NCI-H1105 treated with DMSO at 0.1 percent for 48 hours (cell line): ENCODE data around the gene TENM3.
"Not testable (repeated sequence)": the region's sequence is repeated elsewhere in the genome, so short reads cannot be mapped to it uniquely, and the experiment has no call there.

Experiments
- DNase-seq: peaks from one replicate; lab custom pipeline; 2025; lab: John Stamatoyannopoulos, UW

Gene TENM3

DNA sequence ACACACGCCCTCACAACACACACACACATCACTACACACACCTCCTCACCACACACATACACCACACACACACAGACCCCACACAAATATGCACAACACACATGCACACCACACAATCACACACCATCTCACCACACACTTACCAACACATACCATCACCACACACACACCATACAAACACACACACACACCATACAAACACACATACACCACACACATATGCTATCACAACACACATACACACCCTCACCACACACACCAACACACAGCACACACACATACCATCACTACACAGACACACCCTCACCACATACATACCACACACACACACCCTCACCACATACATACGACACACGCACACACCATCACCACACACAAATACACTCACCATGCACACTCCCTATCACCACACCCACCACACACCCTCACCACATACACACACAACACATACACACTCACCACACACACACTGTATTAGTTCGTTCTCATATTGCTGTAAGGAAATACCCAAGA is 567.0 kb downstream of the TENM3 start:
- DNase-seq = no peak

GRCh38 chr4:182812916-182813315 is 569.7 kb downstream of the TENM3 start:
- no peak for DNase-seq

DNA sequence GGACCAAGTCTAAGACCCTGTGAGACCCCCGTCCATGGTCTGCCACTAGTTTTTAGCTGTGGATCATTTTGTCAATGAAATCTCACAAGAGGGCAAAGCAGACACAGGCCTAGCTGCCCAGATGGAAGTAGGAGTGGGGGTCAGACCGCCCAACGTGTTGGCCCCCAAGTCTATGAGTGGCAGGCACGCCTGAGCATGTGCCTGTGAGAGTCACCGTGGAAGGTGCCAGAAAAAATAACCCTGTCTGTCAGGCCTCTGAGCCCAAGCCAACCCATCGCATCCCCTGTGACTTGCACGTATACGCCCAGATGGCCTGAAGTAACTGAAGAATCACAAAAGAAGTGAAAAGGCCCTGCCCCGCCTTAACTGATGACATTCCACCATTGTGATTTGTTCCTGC is 570.9 kb downstream of the TENM3 start:
- not testable (repeated sequence) for DNase-seq

GRCh38 chr4:182818926-182819730 is 575.9 kb downstream of the TENM3 start:
- DNase-seq = no peak

DNA sequence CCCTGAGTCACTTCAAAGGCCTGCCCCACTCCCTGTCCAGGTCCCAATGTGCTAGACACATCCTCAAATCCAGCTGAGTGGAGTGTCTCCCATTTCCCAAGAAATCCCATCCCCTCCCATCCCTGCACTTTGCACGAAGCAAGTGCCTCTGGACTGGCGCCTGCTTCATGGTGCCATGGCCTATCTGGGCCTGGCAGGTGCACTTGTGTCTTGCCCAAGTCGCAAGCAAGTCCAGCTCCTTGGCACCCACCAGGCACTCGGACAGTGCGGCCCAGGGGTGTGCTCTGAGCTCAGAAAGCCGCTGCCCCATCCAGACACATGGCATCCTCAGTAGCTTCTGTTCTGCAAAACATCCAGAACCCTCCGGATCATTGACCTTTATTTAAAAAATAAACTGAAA is 576.5 kb downstream of the TENM3 start:
- DNase-seq = no peak

DNA sequence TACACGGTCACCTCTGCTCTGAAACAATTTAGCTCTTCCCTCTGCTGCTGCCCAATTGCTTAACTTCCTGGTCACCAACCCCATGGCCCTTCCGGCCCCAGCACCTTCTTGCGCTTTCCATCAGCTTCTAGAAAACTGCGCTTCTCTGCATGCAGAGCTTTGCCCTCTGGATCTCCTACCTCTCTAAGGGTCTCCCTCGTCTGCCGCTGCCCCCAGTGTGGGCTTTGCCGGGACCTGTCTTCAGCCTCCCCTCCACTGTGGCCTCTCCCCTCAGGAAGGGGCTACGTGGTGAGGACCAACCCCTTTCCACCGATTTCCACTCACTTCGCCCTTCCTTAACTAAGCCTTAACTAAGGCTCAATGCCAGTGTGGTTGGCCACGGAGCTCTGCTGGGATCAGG is 579.4 kb downstream of the TENM3 start:
- DNase-seq = no peak

DNA sequence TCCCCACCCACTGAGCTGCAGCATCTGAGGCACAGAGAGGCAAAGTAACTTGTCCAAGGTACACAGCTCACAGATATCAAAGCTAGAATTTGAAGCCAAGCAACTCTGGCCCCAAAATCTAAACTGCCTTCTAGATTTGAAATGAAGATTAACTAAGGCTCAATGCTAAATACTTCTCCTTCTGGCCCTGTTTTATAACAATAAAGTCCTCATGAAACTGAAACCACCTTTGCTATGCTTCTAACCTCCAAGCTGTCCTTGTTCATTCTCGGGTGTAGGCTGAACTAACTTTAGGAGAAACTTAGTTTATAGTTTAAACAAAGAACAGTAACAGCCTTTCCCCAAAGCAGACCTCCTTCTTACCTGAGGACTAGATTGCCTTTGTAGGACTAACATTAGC is 580.4 kb downstream of the TENM3 start:
- no peak for DNase-seq

GRCh38 chr4:182825003-182825402 is 581.8 kb downstream of the TENM3 start:
- DNase-seq = no peak

DNA sequence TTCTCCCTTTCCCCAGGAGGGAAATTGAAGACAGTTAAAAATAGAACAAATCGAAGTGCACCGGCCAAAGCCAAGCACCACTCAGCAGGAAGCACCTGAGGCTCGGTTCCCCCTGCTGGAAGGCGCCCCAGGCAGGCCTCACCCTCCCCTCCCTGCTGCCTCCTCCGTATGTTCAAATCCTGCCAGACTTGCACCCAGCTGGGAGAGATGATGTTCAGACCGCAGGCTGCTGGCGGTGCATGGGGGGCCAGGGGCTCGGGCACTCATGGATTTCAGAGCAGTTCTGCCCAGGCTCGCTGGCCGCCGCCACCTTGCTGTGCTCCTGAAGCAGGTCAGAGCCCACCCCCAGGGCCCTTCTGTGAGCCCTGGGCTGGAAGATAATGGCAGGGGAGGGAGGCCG is 582.6 kb downstream of the TENM3 start:
- no peak for DNase-seq

GRCh38 chr4:182826391-182826790 is 583.2 kb downstream of the TENM3 start:
- no peak for DNase-seq

DNA sequence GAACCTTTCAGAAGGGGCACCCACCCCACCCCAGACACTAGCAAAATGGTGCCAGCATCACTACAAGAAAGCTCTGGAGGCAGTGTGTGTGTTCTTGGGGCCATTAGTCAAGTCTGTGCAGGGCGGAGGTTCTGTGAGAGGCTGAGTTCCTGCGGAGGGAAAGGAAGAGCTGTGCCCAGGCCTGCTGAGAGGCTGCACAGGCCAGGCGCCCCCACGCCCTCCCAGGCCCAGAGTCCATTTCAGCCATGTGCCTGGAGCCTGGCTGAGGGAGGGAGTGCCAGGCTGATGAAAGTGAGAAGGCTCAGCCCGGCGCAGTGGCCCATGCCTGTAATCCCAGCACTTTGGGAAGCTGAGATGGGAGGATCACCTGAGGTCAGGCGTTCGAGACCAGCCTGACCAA is 584.0 kb downstream of the TENM3 start:
- no peak for DNase-seq

DNA sequence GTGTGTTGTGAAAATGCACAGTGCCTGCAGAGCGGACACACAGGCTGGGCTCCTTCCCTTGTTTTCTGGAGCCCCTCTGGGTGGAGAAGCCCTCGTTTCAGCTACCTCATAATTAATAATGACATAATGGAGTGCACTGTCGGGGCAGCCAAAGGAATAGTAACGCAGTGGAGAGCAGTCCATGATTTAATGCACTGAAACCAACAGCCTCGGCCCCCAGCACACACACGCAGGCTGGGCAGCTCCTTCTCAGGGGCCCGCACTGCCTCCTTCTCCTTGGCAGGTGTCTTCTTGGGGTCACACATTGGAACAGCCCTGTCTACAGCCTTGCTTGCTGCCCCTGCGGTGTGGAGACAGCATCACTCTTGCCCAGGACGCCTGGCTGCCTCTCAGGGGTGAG is 584.8 kb downstream of the TENM3 start:
- no peak for DNase-seq

DNA sequence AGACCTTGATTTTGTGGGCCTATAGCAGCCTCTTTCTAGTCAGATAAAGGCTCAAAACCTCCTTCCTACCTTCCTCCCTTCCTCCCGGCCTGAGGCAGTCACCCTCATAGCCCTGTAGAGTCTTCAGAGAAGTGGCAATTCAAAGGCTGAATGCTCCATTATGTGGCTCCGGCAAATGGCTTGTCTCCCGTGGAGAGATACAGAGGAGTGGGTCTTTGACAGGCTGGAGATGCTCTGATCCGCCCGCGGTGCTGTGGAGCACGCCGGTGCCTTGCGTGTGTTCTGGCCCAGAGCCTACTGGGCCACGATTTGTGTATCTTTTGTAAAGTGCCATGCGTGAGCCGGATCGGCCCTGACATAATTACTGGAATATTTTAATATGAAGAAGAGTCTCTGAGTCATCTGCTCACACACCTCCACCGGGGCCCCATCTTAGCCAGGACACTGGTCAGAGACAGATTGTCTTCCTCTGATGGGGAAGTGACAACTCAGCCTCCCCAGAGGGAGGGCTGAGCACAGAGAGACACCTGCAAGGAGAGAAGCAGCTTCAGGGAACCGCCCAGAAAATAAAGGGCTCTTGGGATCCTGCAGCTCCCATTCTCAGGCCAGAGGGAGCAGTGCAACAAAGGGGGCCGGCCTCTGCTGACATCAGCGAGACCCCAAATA is 585.3 kb downstream of the TENM3 start:
- no peak for DNase-seq

DNA sequence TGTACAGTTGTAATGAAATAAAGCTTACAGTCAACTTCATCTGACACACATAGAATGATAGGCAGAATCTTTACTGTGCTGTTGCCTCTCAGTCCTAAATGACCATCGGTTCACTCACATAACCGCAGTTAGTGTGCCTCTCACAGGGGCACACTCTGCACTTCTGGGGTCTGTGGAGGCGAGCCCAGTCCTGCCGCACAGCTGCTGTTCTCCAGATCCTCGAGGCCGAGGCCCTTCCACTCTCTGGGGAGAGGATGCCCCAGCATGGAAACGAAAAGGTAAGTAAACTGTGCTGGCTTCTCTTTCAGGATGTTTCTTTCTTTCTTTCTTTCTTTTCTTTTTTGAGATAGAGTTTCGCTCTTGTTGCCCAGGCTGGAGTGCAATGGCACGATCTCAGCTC is 586.0 kb downstream of the TENM3 start:
- no peak for DNase-seq

DNA sequence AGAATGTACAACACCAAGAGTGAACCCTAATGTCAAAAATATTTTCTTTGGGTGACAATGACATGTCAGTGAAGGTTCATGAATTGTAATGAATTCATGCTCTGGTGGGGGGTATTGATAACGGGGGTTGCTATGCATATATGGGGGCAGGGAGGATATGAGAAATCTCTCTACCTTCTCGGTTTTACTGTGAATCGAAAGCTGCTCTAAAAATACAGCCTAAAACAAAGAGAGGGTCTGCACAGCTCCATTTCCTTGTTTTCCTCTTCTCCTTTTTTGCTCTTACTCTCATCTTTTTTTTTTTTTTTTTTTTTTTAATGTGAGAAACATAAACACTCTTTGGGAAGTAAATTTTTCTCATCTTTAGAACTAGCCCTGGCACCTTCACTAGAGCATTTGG is 588.2 kb downstream of the TENM3 start:
- DNase-seq = no peak

GRCh38 chr4:182832352-182833120 is 589.3 kb downstream of the TENM3 start:
- DNase-seq = no peak

DNA sequence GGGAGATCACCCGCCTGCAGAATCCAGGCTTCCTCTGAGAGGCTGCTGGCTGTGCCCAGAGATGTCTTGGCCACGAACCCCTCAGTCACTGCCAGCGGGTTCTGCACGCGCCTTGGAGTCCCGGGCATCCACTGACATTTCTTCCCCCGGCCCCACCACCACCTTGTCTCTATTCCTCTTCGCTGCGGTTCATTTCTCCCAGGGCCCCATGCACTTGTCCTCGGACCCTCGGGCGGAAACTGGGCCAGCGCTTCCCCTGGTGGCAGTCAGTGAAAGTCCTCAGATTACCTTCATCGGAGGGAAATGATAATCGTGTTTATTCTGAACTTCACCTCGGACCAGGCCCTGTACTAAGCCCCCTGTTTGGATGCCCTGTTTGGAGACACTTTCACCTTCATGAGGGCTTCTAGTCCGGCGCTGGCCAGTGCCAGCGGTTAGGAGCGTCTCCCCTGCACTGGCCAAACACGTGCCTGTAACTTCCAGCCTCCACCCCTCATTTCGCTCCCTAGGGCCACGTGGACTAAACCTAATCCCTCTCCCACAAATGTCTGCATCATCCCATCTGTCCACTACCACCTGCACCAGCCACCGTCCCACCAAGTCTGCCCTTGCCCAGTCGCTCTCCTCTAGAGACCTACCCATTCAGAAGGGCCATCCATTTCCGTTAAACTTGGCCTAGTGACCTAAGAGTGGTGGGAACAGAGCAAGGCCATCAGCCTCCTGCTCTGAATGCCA is 592.0 kb downstream of the TENM3 start:
- no peak for DNase-seq

DNA sequence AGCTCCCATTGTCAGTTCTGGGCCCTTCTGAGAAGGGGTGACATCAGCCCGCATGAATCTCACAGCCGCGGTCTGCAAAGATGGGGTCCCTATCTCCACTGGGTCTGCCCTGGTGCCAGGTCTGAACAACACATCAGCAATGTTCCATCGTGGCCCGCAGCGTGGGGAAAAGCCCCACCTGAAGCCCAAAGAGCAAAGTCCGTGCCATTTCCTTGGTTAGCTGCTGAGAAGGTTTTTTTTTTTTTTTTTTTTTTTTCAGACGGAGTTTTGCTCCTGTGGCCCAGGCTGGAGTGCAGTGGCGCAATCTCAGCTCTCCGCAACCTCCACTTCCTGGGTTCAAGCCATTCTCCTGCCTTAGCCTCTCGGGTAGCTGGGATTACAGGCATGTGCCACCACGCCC is 594.6 kb downstream of the TENM3 start:
- no peak for DNase-seq

DNA sequence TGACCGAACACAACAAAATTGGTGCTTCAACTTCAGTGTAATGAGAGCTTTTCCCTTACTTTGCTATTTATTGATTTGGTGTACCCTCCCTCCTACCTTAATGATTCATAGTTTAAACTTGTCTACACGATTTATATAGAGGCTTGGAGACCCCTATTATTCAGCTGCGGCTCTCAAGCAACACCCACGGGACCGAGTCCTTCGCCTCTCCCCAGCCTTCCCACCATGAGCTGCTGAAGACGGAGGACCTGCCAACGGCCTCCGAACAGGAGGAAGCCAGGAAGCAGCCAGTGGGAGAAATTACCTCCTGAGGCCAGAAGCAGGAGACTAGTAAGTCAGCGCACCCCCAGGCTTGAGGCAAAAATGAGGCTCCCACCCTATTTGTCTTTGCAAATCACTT is 595.3 kb downstream of the TENM3 start:
- DNase-seq = no peak

DNA sequence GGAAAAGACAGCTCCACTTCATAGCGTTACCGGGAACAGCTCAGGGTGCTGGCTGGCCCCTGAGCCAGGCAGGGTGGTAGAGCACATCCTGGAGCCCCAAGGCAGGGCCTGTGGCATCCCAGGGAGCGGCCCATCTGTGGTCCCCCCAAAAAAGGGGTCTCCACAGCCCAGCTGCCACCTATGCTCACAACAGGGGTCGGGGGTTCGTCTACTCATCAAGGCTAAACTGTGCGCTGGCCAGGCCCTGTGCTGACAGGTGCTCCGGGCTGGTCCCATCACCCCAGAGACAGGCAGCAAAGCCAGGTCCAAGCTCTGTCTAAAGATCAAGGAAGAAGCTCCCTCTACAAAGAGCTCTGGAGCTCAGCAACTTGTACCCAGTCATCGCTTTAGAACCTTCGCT is 596.1 kb downstream of the TENM3 start:
- DNase-seq = no peak

DNA sequence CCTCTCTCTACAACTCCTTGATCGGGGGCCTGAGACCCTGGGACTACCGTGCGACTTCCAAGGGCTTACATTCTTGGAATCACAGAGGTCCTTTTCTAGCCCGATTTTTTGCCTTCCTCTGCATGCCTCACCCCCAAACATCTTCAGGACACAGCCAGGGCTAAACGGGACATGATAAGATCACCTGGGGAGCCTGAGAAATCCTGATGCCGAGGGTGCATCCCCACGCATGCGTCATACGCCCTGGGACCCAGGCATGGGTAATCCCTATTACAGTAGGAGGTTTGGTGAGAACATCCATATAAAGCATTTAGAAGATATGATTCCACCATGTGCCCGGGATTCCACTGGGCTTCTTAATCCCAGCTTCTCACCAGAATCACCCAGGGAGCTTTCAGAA is 596.9 kb downstream of the TENM3 start:
- no peak for DNase-seq

DNA sequence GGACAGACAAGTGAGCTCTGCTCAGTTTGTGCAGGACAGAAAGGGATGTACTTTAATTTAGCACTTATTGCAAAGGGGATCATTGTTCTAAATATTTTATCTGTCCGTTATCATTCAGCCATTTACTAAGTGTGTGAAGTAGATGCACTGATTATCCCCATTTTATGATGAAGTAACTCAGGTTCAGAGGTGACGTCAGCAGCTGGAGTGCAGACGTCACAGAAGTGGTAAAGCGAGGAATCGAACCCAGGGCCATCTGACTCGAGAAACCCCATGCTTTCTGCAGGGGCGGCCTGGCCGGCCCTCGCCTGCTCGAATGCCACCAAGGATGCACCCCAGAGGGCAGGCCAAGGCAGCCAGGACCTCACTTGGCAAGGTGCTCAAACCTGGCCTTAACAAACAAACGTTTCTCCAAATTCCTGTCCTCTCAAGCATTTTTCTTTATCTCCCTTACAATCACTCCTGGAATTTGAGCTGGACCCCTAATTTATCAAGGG is 599.0 kb downstream of the TENM3 start:
- DNase-seq = no peak
